ENCODE results near the gene PCNX2. TPM values are rescaled to one million over a fixed set of nuclear protein-coding genes. Genes with fewer than 3 reads are reported as not detected.

Gene PCNX2
- total and polyA plus RNA-seq, 2 of the 8 experiments (the other 6 are each of a cell fraction or from before 2014, with no cell fraction given), result 46.1 to 57.6 TPM

DNA sequence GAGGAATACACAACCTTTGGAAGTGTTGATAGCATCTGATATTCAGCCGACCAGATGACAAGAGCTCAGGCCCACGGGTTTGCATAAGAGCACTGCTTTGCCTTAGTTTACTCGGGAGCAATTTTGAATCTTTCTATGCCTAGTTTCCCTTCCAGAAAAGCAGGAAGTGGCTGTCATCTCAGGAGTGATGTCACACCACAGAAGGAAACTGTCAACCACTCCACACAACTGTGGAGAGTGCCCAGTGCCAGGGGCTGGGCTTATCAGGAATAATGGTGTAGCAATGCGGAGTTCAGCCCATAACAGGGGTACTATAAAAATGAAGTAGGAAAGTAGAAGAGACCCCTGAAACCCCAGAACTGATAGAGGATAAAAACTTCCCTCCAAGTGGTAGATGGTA is 316.7 kb downstream of the PCNX2 start:
- Histone ChIP-seq H4K5ac (ENCODE audit: insufficient read length, low read depth, low read length) (no peak overlapping the region), H3K79me1 (ENCODE audit: low read depth, low read length) (no peaks in the 10 kb centered on the region; the same call in 1 of the 2 replicates), H2BK20ac (ENCODE audit: low read length) (no peak overlapping the region), H3K23me2 (ENCODE audit: low read depth, low read length) (no peaks in the 10 kb centered on the region), H3K18ac (ENCODE audit: extremely low read depth, low read length) (no peak overlapping the region), H3K36me3 (ENCODE audit: control insufficient read depth in 2 of 4, insufficient read depth in 4 of 4, low read length in 3 of 4) (peaks cover 3 to 26% (median 11%) of the 10 kb centered on the region in 4 experiments; a peak in 6 of 8 replicates), H3K27me3 (replicated peaks in 1 of 4; ENCODE audit: control insufficient read depth in 3 of 4, extremely low read depth in 1 of 4, insufficient read depth in 3 of 4, low read length in 3 of 4) (no peaks in the 10 kb centered on the region), H3K14ac (ENCODE audit: insufficient read length) (no peak overlapping the region), H4K8ac (ENCODE audit: extremely low read depth, insufficient read depth, low read length) (no peak overlapping the region), H2BK5ac (ENCODE audit: low read depth, low read length) (no peak overlapping the region), H3K4ac (replicated peaks; ENCODE audit: insufficient read length, low read depth, low read length) (no peak overlapping the region), H3K23ac (ENCODE audit: insufficient read length) (no peak overlapping the region), H3K27ac (ENCODE audit: low read depth, low read length) (no peak overlapping the region), H2BK12ac (ENCODE audit: low read depth, low read length) (no peak overlapping the region), H3K9me3 (ENCODE audit: insufficient read depth in 2 of 2, low read depth in 1 of 2, low read length in 1 of 2) (no peaks in the 10 kb centered on the region), H2AFZ (ENCODE audit: low read length) (no peak overlapping the region), H4K91ac (replicated peaks; ENCODE audit: insufficient read length, low read length) (no peak overlapping the region), H4K20me1 (replicated peaks in 1 of 2; ENCODE audit: control insufficient read depth in 1 of 2, insufficient read depth in 2 of 2, low read length in 2 of 2) (peaks cover 1 to 3% of the 10 kb centered on the region in 2 experiments), H3K4me1 (replicated peaks in 1 of 4; ENCODE audit: control insufficient read depth in 3 of 4, insufficient read depth in 4 of 4, low read length in 3 of 4) (no peaks in the 10 kb centered on the region), H3K4me2 (ENCODE audit: insufficient read depth in 1 of 2, low read depth in 2 of 2, low read length in 2 of 2) (no peak overlapping the region), H2AK5ac (ENCODE audit: low read depth, low read length) (no peak overlapping the region), H2BK120ac (replicated peaks; ENCODE audit: low read depth, low read length) (no peak overlapping the region), H3K56ac (replicated peaks; ENCODE audit: insufficient read length, low read depth, low read length) (no peak overlapping the region), H3K4me3 (ENCODE audit: extremely low read depth in 1 of 4, insufficient read depth in 2 of 4, low read depth in 3 of 4, low read length in 4 of 4) (no peak overlapping the region), H3K79me2 (ENCODE audit: control insufficient read depth in 1 of 2, insufficient read depth in 2 of 2, low read length in 2 of 2) (no peaks in the 10 kb centered on the region), H3K9ac (replicated peaks in 1 of 4; ENCODE audit: extremely low read depth in 1 of 4, low read depth in 3 of 4, low read length in 3 of 4) (no peak overlapping the region), H2BK15ac (ENCODE audit: low read length) (no peak overlapping the region)
- no peak for TF ChIP-seq RXRA (IDR thresholded peaks at IDR 0.05; ENCODE audit: insufficient read depth, low read depth, low read length)
- no peak for TF ChIP-seq POLR2AphosphoS5 (IDR thresholded peaks at IDR 0.05; ENCODE audit: low read depth, low read length)
- TF ChIP-seq POLR2A (IDR thresholded peaks at IDR 0.05; ENCODE audit: control extremely low read depth in 1 of 2, low read depth in 2 of 2, low read length in 2 of 2), result no peak
- no peak for TF ChIP-seq SAP30 (IDR thresholded peaks at IDR 0.05; ENCODE audit: insufficient read depth, insufficient replicate concordance, low read length)
- no peak for TF ChIP-seq SRF (IDR thresholded peaks at IDR 0.05; ENCODE audit: low read depth, low read length)
- no peak for TF ChIP-seq YY1 (IDR thresholded peaks at IDR 0.05; ENCODE audit: low read depth, low read length)
- TF ChIP-seq GTF2F1 (IDR thresholded peaks at IDR 0.05; ENCODE audit: borderline replicate concordance, low read depth, low read length), result no peak
- no peak for TF ChIP-seq SP1 (IDR thresholded peaks at IDR 0.05; ENCODE audit: low read depth, low read length)
- no peak for TF ChIP-seq BCL11A (IDR thresholded peaks at IDR 0.05; ENCODE audit: low read depth in 2 of 2, low read length in 2 of 2)
- no peak for TF ChIP-seq RBBP5 (IDR thresholded peaks at IDR 0.05; ENCODE audit: borderline replicate concordance, low read depth, low read length)
- TF ChIP-seq RFX5 (IDR thresholded peaks at IDR 0.05; ENCODE audit: borderline replicate concordance, low read depth, low read length), result no peak
- no peak for TF ChIP-seq NANOG (IDR thresholded peaks at IDR 0.05; ENCODE audit: insufficient read depth, low read depth, low read length, poor library complexity, severe bottlenecking)
- FAIRE-seq, result no peak
- DNase-seq (ENCODE audit: low read depth in 1 of 2, low spot score in 2 of 2), result no peak
- 66% methylated on average over 4 of the region's 4 CpGs; no CpG with 5 or more reads in 1 of the 2 experiments for WGBS, 2 experiments (ENCODE audit: extremely low coverage in 1 of 2, insufficient coverage in 1 of 2, insufficient read length in 1 of 2, insufficient replicate concordance in 2 of 2, low coverage in 1 of 2, low lambda C conversion rate in 2 of 2, missing lambda C conversion rate in 1 of 2)
- ChIA-PET POLR2A (ENCODE audit: partially characterized antibody) (no interaction called here), CTCF (ENCODE audit: partially characterized antibody) (interaction anchor here (1.1 to 1.5 kb wide), 2 partner anchors 27 to 45 kb away, joined by 4 read pairs; no protein-coding TSS in a partner anchor)
